Measurements from ENCODE around the gene HLA-DQA1. TPM values are rescaled to one million over a fixed set of nuclear protein-coding genes. Genes with fewer than 3 reads are reported as not detected.
A peak's percentile ranks its signal among the peaks of the same experiment; 100 is the strongest.

The HLA-DQA1 gene
- total RNA-seq, 2 experiments from 2014 or later: 4.7 to 5.2 TPM

- Mint-ChIP-seq H3K36me3 (ENCODE audit: low read depth) (no peaks in the 10 kb centered on the region), H3K4me3 (no peak overlapping the region), H3K4me1 (peaks cover 5% of the 10 kb centered on the region), H3K9me3 (no peaks in the 10 kb centered on the region), H3K27me3 (peaks cover 4% of the 10 kb centered on the region), H3K27ac (no peak overlapping the region)
- peak; percentile 61 for DNase-seq
- CTCF ChIA-PET: interaction anchor here (1.5 to 1.7 kb wide), 2 partner anchors 13 to 56 kb away, joined by 4 to 9 read pairs; partner anchors contain the start of gene HLA-DQB1
- POLR2A ChIA-PET: no interaction called here
Measured at GRCh38 chr6:32609731-32610640, 27.2 kb upstream of the HLA-DQA1 start.

GRCh38 chr6:32610682-32611296, 26.4 kb upstream of the HLA-DQA1 start:
- ChIA-PET POLR2A (no interaction called here), CTCF (interaction anchor here (1.7 kb wide), 1 partner anchor 12 kb away, joined by 9 read pairs; no protein-coding TSS in a partner anchor)
- Mint-ChIP-seq H3K27ac (no peak overlapping the region), H3K9me3 (no peaks in the 10 kb centered on the region), H3K4me1 (peaks cover 9% of the 10 kb centered on the region), H3K4me3 (no peak overlapping the region), H3K36me3 (ENCODE audit: low read depth) (no peaks in the 10 kb centered on the region), H3K27me3 (peaks cover 4% of the 10 kb centered on the region)
- no peak for DNase-seq

- CTCF ChIA-PET: interaction anchor here (0.6 to 3.1 kb wide), 3 partner anchors 9 to 329 kb away, joined by 3 to 15 read pairs (median 3); no protein-coding TSS in a partner anchor
- no peak overlapping the region for H3K27ac Mint-ChIP-seq
- no peak for DNase-seq
- POLR2A ChIA-PET: no interaction called here
- H3K9me3 Mint-ChIP-seq: peaks cover 7% of the 10 kb centered on the region
- H3K4me1 Mint-ChIP-seq: peaks cover 18% of the 10 kb centered on the region
- H3K27me3 Mint-ChIP-seq: peaks cover 6% of the 10 kb centered on the region
- no peaks in the 10 kb centered on the region for H3K36me3 Mint-ChIP-seq (ENCODE audit: low read depth)
- H3K4me3 Mint-ChIP-seq: no peak overlapping the region
Measured at GRCh38 chr6:32613475-32613874, 23.7 kb upstream of the HLA-DQA1 start.

- DNase-seq: no peak
- Mint-ChIP-seq H3K27me3 (peaks cover 6% of the 10 kb centered on the region), H3K4me1 (peaks cover 18% of the 10 kb centered on the region), H3K4me3 (no peak overlapping the region), H3K27ac (no peak overlapping the region), H3K9me3 (peaks cover 7% of the 10 kb centered on the region), H3K36me3 (ENCODE audit: low read depth) (no peaks in the 10 kb centered on the region)
- ChIA-PET POLR2A (no interaction called here), CTCF (interaction anchor here (3.1 kb wide), 1 partner anchor 8 kb away, joined by 15 read pairs; no protein-coding TSS in a partner anchor)
Measured at GRCh38 chr6:32614366-32615081, 22.7 kb upstream of the HLA-DQA1 start.

- Mint-ChIP-seq H3K9me3 (peaks cover 7% of the 10 kb centered on the region), H3K27me3 (peaks cover 6% of the 10 kb centered on the region), H3K4me1 (peaks cover 18% of the 10 kb centered on the region), H3K4me3 (no peak overlapping the region), H3K27ac (no peak overlapping the region), H3K36me3 (ENCODE audit: low read depth) (no peaks in the 10 kb centered on the region)
- no peak for DNase-seq
- CTCF ChIA-PET: interaction anchor here (0.6 to 0.9 kb wide), 3 partner anchors 14 to 75 kb away, joined by 3 read pairs; no protein-coding TSS in a partner anchor
- POLR2A ChIA-PET: no interaction called here
Measured at GRCh38 chr6:32615885-32616532, 21.2 kb upstream of the HLA-DQA1 start.

GRCh38 chr6:32617751-32618150, 19.5 kb upstream of the HLA-DQA1 start:
- H3K36me3 Mint-ChIP-seq (ENCODE audit: low read depth): no peaks in the 10 kb centered on the region
- CTCF ChIA-PET: no interaction called here

GRCh38 chr6:32621372-32621771, 15.8 kb upstream of the HLA-DQA1 start:
- H3K9me3 Mint-ChIP-seq: peaks cover 10% of the 10 kb centered on the region
- POLR2A ChIA-PET: no interaction called here

More at GRCh38 chr6:32617751-32618150, 19.5 kb upstream of the HLA-DQA1 start:
- peaks cover 4% of the 10 kb centered on the region for H3K27me3 Mint-ChIP-seq
- peaks cover 10% of the 10 kb centered on the region for H3K9me3 Mint-ChIP-seq
- H3K4me1 Mint-ChIP-seq: peaks cover 31% of the 10 kb centered on the region
- POLR2A ChIA-PET: no interaction called here
- DNase-seq: no peak
- H3K4me3 Mint-ChIP-seq: no peak overlapping the region
- H3K27ac Mint-ChIP-seq: no peak overlapping the region

GRCh38 chr6:32622545-32623401, 14.4 kb upstream of the HLA-DQA1 start:
- Mint-ChIP-seq H3K4me1 (peaks cover 53% of the 10 kb centered on the region), H3K9me3 (peaks cover 7% of the 10 kb centered on the region), H3K27ac (peak overlapping the region; percentile 96), H3K27me3 (no peaks in the 10 kb centered on the region), H3K36me3 (ENCODE audit: low read depth) (peaks cover 9% of the 10 kb centered on the region), H3K4me3 (peak overlapping the region; percentile 51)
- peak; percentile 55 for DNase-seq
- ChIA-PET CTCF (interaction anchor here (0.5 to 1.6 kb wide), 10 partner anchors 9 to 396 kb away, joined by 3 to 15 read pairs (median 4); no protein-coding TSS in a partner anchor), POLR2A (no interaction called here)

More at GRCh38 chr6:32621372-32621771, 15.8 kb upstream of the HLA-DQA1 start:
- no peak for DNase-seq
- CTCF ChIA-PET: interaction anchor here (1.1 kb wide), 1 partner anchor 11 kb away, joined by 3 read pairs; no protein-coding TSS in a partner anchor
- Mint-ChIP-seq H3K36me3 (ENCODE audit: low read depth) (peaks cover 8% of the 10 kb centered on the region), H3K4me1 (peaks cover 47% of the 10 kb centered on the region), H3K27ac (no peak overlapping the region), H3K27me3 (peaks cover 4% of the 10 kb centered on the region), H3K4me3 (no peak overlapping the region)

- H3K27me3 Mint-ChIP-seq: no peaks in the 10 kb centered on the region
- POLR2A ChIA-PET: no interaction called here
- CTCF ChIA-PET: interaction anchor here (0.6 kb wide), 1 partner anchor 177 kb away, joined by 3 read pairs; no protein-coding TSS in a partner anchor
- H3K36me3 Mint-ChIP-seq (ENCODE audit: low read depth): peaks cover 11% of the 10 kb centered on the region
- H3K4me3 Mint-ChIP-seq: peak overlapping the region; percentile 61
- H3K9me3 Mint-ChIP-seq: peaks cover 2% of the 10 kb centered on the region
- H3K4me1 Mint-ChIP-seq: peaks cover 60% of the 10 kb centered on the region
- H3K27ac Mint-ChIP-seq: peak overlapping the region; percentile 96
- peak; percentile 41 for DNase-seq
Measured at GRCh38 chr6:32623693-32624092, 13.5 kb upstream of the HLA-DQA1 start.

- POLR2A ChIA-PET: no interaction called here
- Mint-ChIP-seq H3K4me3 (no peak overlapping the region), H3K9me3 (peaks cover 2% of the 10 kb centered on the region), H3K4me1 (peaks cover 61% of the 10 kb centered on the region), H3K27ac (peak overlapping the region; percentile 96), H3K27me3 (no peaks in the 10 kb centered on the region), H3K36me3 (ENCODE audit: low read depth) (peaks cover 11% of the 10 kb centered on the region)
- no peak for DNase-seq
- CTCF ChIA-PET: no interaction called here
Measured at GRCh38 chr6:32624565-32624964, 12.6 kb upstream of the HLA-DQA1 start.

- ChIA-PET POLR2A (no interaction called here), CTCF (no interaction called here)
- peaks cover 2% of the 10 kb centered on the region for H3K9me3 Mint-ChIP-seq
- no peaks in the 10 kb centered on the region for H3K27me3 Mint-ChIP-seq
- H3K27ac Mint-ChIP-seq: peak overlapping the region; percentile 76
- DNase-seq: no peak
- H3K4me3 Mint-ChIP-seq: peak overlapping the region; percentile 20
- H3K4me1 Mint-ChIP-seq: peaks cover 61% of the 10 kb centered on the region
- H3K36me3 Mint-ChIP-seq (ENCODE audit: low read depth): peaks cover 14% of the 10 kb centered on the region
Measured at GRCh38 chr6:32625137-32625536, 12.1 kb upstream of the HLA-DQA1 start.

Data from activated CD4-positive, alpha-beta T cell treated with anti-CD3 and anti-CD28 coated beads, Interleukin-2, amount 10 ng/mL, durations not matched to agents 7 days and 5 days (primary cell).